Hematopoietic multipotent progenitor cell treated with erythropoietin and hydrocortisone succinate and interleukin-3 and kit ligand, for 17 days (in vitro differentiated cells): ENCODE data around the gene VPS29.
"Not testable (repeated sequence)": the region's sequence is repeated elsewhere in the genome, so short reads cannot be mapped to it uniquely, and the experiment has no call there.

Experiments used
- DNase-seq: peaks from one replicate; pipeline ENCODE4 v3.0.0-alpha.2; 2015; ENCODE audit warnings: low spot score

Gene VPS29

GRCh38 chr12:110501752-110502738, at the start of gene VPS29, which contains the start of gene RAD9B:
TSS of gene VPS29 (minus strand) at chr12:110502111. CDS start at chr12:110502051, 60 bp downstream.
TSS of gene RAD9B (plus strand) at chr12:110502331. CDS start at chr12:110502338, 7 bp downstream.
- DNase-seq: peak; percentile 89

DNA sequence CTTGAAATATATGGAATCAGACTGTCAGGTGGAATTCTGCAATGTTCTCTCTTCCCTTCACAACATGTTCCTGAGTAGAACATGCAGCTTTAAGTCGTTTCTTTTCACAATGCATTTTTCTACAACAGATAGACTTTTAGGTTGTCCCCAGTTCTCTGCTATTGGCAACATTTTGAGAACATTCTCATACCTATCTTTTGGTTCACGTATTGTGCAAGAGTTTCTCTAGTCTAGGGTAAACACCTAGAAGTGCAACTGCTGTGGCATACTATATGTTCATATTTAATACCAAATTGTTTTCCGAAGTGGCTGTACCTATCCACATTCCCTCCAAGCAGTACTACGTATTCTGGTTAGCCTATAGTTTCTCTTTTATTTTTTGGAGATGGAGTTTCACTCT, 49.1 kb upstream of the VPS29 start:
- no peak for DNase-seq

- DNase-seq: no peak
Measured at GRCh38 chr12:110549716-110550115, 47.8 kb upstream of the VPS29 start.

DNA sequence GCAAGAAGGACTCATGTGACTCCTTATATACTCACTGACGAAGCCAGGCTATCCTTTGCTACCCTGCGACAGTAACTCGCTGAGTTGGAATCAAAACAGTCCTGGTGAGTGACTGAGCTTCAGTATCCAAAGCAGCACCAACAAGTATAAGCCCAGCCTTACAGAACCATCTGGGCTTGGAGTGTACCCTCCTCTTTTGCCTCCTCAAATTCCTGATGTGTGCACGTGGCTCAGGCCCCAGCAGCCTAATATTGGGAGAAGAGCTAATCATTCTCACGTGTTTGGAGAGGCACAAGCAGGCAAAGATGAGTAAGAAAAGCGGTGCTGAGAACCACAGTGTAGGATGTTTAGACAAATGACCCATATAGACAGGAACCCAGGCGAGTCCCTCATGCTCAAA, 46.8 kb upstream of the VPS29 start:
- no peak for DNase-seq

DNA sequence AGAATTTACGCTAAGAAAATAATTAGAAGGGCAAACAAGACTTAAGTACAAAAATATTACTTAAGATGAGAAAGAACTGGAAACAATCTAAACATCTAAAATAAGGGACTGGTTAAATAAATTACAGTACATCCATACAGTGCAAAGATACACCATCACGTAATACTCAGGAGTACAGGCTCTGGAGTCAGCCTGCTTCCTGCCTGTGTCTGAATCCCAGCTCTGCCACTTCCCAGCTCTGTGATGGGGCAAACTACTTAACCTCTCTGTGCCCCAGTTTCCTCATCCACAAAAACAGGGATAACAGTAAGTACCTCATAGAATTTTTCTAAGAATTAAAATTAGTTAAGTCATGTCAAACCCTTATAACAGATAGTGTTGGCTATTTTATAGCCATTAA, 45.2 kb upstream of the VPS29 start:
- DNase-seq: no peak

DNA sequence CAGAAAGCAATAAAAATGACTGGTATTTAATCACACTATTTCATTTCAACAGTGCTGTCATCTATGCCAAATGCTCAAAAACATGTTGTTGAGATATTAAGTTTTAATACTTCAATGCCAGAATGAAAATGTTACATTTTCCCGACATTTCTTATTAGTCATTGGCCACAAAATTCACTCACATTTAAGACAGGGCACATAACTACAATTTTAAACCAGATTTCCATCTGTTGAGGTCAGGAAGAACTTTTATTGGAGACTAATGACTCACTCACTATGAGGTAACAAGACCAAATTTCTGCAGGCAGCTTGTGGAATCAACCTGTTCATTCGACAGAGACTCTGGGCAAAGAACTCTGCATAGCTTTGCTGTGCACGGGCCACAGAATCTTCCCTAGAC, 44.4 kb upstream of the VPS29 start:
- no peak for DNase-seq

GRCh38 chr12:110545812-110546211, 43.9 kb upstream of the VPS29 start:
- no peak for DNase-seq

GRCh38 chr12:110545259-110545658, 43.3 kb upstream of the VPS29 start:
- DNase-seq: not testable (repeated sequence)

DNA sequence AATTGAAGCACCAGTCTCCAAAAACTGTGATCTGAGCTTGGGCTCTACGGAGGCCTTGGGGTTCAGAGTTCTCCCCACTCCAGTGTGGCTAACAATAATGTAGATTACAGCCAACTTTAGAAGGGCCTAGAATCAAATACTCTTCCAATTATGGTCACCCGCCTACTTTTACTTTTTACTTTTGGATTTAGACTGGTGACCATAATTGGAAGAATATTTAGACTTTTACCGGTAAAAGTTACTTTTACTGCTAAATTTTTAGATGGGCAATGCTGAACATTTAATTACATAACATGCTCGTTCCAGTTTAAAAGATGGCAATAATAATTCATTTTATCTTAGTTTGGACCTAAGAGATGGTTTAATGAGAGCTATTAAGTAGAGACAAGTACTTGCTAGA, 42.1 kb upstream of the VPS29 start:
- no peak for DNase-seq

GRCh38 chr12:110543252-110543959, 41.5 kb upstream of the VPS29 start:
- no peak for DNase-seq

DNA sequence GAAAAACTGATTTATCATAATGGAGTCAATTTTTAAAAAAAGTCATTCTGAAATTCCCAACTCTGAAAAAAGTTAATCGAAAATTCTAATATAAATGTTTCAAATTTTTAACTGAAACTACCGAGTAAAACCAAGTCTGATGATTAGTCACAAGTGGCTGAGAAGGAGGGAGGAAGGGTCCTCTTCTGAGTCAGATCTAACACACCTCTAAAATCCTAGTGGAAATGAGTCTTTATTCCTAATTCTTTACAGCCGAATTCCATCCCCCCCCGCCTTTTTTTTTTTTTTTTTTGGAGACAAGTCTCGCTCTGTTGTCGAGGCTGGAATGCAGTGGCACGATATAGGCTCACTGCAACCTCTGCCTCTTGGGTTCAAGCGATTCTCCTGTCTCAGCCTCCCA, 38.1 kb upstream of the VPS29 start:
- DNase-seq: no peak

GRCh38 chr12:110538869-110539622, 37.1 kb upstream of the VPS29 start:
- no peak for DNase-seq

DNA sequence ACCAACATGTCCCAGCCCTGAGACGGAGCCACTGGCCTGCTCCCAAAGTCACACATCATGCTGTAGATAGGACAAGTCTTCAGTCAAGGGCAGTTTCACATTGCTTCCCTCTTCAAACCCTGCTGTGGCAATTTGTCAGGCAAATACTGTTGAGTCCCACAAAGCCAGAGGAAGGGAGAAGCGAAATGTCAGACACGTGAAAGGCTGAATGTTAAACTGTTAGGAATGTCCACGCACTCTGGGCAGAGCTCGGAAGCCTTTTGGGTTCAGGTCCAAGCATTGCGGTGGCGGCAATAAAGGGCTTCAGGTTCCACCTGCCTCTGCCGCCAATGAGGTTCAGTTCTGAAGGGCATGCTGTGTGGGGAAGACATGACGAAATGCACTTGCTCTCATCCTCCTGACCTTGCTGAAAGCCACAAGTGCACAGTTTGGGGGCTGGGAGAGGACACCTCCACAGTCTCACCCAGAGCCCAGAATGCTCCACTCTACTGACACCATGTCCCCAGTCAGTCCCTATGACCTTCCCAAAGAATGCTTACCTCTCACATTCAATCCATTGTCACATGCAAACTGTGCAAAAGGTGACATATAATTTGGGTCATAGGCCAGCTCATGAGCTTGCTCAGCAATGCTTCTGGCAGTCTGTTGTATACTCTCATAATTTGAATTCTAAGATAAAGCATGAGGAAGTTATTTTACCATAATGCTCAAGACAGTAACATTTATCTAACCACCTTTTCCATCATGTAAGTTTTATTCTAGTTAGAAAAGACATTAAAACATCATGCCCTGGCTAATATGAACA, 35.9 kb upstream of the VPS29 start:
- no peak for DNase-seq

- no peak for DNase-seq
Measured at GRCh38 chr12:110536834-110537604, 35.1 kb upstream of the VPS29 start.

DNA sequence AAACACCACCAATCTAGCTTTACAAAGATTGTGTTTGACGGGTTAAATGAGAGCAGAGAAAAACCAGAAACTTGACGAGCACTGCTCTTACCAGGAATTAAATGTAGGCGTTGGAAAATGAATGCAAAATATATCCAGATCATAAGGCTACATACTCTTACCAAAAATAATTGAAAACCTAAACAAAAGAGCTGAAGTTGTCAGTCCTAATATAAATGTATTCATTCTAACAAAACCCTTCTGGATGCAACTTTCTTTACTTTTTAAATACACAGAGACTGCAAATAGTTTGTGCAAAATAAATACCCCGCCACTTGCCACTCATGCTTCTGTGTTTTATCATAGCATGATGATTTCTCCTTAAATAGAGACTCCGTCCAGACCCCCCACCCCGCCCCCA, 32.9 kb upstream of the VPS29 start:
- no peak for DNase-seq

DNA sequence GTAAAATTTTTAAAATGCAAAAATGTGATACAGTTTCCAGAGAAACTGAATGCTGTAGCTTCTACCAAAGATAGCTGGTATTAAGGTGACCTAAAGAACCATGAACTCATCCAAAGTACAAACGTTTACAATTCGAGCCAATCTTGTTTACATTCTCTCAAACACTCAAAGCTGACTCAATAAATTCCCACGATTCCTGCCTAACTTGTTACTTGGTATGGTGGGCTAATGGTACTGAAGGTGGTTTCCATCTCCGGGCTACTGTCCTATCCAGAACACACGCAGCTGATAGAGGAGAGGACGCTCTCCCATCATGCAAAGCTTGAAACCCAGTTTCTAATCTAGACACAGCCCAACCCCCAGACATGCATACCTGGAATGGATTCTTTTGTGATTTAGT, 31.7 kb upstream of the VPS29 start:
- no peak for DNase-seq

GRCh38 chr12:110532644-110533043, 30.7 kb upstream of the VPS29 start:
- DNase-seq: no peak

GRCh38 chr12:110531741-110532333, 29.9 kb upstream of the VPS29 start:
- DNase-seq: no peak

- DNase-seq: no peak
Measured at GRCh38 chr12:110530511-110530910, 28.6 kb upstream of the VPS29 start.

DNA sequence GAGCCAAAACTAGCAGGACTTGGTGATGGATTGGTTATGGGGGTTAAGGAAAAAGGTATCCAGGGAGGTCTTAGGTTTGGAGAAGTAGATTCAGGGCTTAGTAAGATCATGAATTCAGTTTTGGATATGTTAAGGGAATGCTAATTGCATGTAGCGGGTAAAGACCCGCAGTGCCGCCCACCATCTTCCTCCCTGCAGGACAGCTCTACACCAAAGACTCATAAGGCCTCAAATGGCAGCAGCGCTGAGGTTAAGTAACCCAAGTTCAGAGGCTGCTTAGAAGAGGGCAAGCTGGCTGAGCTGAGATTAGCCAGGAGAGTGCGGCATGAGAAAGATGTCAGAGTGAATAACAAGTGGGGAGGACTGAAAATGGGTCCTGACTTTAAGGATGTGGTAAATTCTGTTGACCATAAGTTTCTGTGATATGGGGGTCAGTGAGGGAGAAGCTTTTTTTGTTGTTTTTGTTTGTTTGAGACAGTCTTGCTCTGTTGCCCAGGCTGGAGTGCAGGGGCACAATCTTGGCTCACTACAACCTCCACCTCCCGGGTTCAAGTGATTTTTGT, 26.4 kb upstream of the VPS29 start:
- no peak for DNase-seq
